ENCODE results near the gene C1QTNF6.

Gene C1QTNF6

DNA sequence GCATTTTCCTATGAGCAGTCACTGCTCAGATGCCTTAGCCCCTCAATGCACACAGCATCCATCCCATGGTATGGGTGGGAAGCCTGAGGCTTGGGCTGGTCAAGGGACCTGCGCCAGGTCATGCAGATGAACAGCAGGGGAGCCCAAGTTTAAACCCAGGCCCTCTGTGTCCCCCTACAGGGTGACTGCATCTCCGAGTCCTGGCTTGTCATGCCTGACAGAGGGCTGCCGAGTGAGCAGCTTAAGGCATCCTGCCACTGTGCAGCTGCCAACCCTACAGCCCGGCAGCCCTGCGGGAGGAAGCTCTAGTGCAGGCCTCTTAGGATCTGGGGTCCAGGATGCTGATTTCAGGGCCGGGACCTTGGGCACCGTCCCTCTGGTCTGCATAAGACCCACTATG is 48.3 kb downstream of the C1QTNF6 start (continued):
- no peak for TF ChIP-seq SCRT2 (tag by site-specific recombination; IDR thresholded peaks at IDR 0.05)
- TF ChIP-seq YY1 (tag by site-specific recombination; IDR thresholded peaks at IDR 0.05) = no peak
- no peak for TF ChIP-seq GFI1B (tag by site-specific recombination; IDR thresholded peaks at IDR 0.05)
- TF ChIP-seq ZNF214 (tag by site-specific recombination; IDR thresholded peaks at IDR 0.05; ENCODE audit: borderline replicate concordance) = no peak
- TF ChIP-seq, protein P1, sequence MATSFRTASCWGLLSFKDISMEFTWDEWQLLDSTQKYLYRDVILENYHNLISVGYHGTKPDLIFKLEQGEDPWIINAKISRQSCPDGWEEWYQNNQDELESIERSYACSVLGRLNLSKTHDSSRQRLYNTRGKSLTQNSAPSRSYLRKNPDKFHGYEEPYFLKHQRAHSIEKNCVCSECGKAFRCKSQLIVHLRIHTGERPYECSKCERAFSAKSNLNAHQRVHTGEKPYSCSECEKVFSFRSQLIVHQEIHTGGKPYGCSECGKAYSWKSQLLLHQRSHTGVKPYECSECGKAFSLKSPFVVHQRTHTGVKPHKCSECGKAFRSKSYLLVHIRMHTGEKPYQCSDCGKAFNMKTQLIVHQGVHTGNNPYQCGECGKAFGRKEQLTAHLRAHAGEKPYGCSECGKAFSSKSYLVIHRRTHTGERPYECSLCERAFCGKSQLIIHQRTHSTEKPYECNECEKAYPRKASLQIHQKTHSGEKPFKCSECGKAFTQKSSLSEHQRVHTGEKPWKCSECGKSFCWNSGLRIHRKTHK (tag by site-specific recombination; IDR thresholded peaks at IDR 0.05) = no peak
- no peak for TF ChIP-seq ZNF133 (tag by site-specific recombination; IDR thresholded peaks at IDR 0.05)
- no peak for TF ChIP-seq ZNF292 (tag by site-specific recombination; IDR thresholded peaks at IDR 0.05; ENCODE audit: borderline replicate concordance, low read depth)
- no peak for TF ChIP-seq ZNF10 (tag by site-specific recombination; IDR thresholded peaks at IDR 0.05)

DNA sequence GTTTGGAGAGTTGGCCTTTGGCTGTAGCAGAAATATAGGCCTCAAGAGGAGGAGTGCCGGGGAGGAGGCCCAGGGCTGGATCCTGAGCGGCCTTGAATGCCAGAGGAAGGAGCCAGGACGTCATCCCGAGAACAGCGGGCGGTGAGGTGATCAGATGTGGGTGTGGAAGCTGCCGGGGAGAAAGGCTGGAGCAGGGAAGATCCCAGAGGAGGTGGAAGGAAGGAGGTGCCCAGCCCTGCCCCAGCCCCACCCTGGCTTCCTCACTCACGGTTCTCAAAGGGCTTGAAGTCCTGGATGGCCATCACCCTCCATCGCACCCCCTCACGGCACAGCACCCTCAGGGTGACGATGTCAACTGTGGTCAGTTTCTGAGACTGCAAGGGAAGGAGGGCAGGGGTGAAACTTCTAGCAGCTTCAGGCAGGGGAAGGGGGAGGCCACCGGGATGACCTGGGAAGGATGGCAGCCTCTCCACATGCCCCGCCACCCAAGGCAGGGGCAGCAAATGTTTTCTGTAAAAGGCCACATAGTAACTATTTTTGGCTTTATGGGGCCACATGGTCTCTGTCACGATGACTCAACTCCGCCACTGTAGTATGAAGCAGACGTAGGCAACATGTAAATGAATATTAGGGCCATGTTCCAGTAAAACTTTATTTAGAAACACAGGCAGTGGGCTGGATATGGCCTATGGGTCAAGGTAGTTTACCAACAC is 49.0 kb downstream of the C1QTNF6 start:
- H3K36me3 ChIP-seq (ENCODE audit: control insufficient read depth in 2 of 2, insufficient read depth in 1 of 2, low read length in 2 of 2) = no peaks in the 10 kb centered on the region
- no peaks in the 10 kb centered on the region for H3K4me1 ChIP-seq (ENCODE audit: control insufficient read depth, insufficient read depth, low read length)
- H3K9me3 ChIP-seq (ENCODE audit: control insufficient read depth, insufficient read depth, low read depth, low read length) = no peaks in the 10 kb centered on the region
- H3K27ac ChIP-seq (ENCODE audit: extremely low read depth, low read depth, low read length) = no peak overlapping the region
- peak; percentile 24; the same call in 1 of the 2 replicates for TF ChIP-seq EGR2 (tag by site-specific recombination; IDR thresholded peaks at IDR 0.05; ENCODE audit: low read depth)
- TF ChIP-seq KLF7 (tag by site-specific recombination; IDR thresholded peaks at IDR 0.05; ENCODE audit: borderline replicate concordance) = no peak
- TF ChIP-seq, protein P2, sequence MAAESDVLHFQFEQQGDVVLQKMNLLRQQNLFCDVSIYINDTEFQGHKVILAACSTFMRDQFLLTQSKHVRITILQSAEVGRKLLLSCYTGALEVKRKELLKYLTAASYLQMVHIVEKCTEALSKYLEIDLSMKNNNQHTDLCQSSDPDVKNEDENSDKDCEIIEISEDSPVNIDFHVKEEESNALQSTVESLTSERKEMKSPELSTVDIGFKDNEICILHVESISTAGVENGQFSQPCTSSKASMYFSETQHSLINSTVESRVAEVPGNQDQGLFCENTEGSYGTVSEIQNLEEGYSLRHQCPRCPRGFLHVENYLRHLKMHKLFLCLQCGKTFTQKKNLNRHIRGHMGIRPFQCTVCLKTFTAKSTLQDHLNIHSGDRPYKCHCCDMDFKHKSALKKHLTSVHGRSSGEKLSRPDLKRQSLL (tag by site-specific recombination; IDR thresholded peaks at IDR 0.05) = no peak
- 0 out of 2 replicates have a peak, but pooled peaks have one; percentile 14 for TF ChIP-seq KLF17 (tag by site-specific recombination; IDR thresholded peaks at IDR 0.05)
- TF ChIP-seq KLF1 (tag by site-specific recombination; IDR thresholded peaks at IDR 0.05) = peak; percentile 55
- peak; percentile 42; the same call in 1 of the 2 replicates for TF ChIP-seq ZNF341 (tag by site-specific recombination; IDR thresholded peaks at IDR 0.05; ENCODE audit: low read depth)
- CTCF ChIA-PET = interaction anchor here (1.2 kb wide), 1 partner anchor 60 kb away, joined by 3 read pairs; no protein-coding TSS in a partner anchor
- H3K4me3 ChIP-seq (ENCODE audit: low read depth, low read length) = no peak overlapping the region
- POLR2A ChIA-PET = no interaction called here

GRCh38 chr22:37137903-37138665 is 50.0 kb downstream of the C1QTNF6 start:
- Histone ChIP-seq H3K36me3 (ENCODE audit: control insufficient read depth in 2 of 2, insufficient read depth in 1 of 2, low read length in 2 of 2) (no peaks in the 10 kb centered on the region), H3K4me1 (ENCODE audit: control insufficient read depth, insufficient read depth, low read length) (no peaks in the 10 kb centered on the region), H3K4me3 (ENCODE audit: low read depth, low read length) (no peak overlapping the region), H3K27ac (ENCODE audit: extremely low read depth, low read depth, low read length) (no peak overlapping the region), H3K9me3 (ENCODE audit: control insufficient read depth, insufficient read depth, low read depth, low read length) (no peaks in the 10 kb centered on the region)
- POLR2A ChIA-PET = no interaction called here
- CTCF ChIA-PET = interaction anchor here (0.6 to 1.1 kb wide), 2 partner anchors 8 to 11 kb away, joined by 3 read pairs; no protein-coding TSS in a partner anchor
- TF ChIP-seq ZNF214 (tag by site-specific recombination; IDR thresholded peaks at IDR 0.05; ENCODE audit: borderline replicate concordance) (no peak), YY2 (tag by site-specific recombination; IDR thresholded peaks at IDR 0.05) (no peak), HOXC10 (CRISPR knock-in tag; IDR thresholded peaks at IDR 0.05) (no peak), ZNF433 (tag by site-specific recombination; IDR thresholded peaks at IDR 0.05; ENCODE audit: low read depth) (no peak), SETDB1 (IDR thresholded peaks at IDR 0.05; ENCODE audit: insufficient read length, low read length) (no peak), INSM2 (tag by site-specific recombination; IDR thresholded peaks at IDR 0.05) (no peak), ZNF155 (tag by site-specific recombination; IDR thresholded peaks at IDR 0.05) (no peak)
- TF ChIP-seq, protein P3, sequence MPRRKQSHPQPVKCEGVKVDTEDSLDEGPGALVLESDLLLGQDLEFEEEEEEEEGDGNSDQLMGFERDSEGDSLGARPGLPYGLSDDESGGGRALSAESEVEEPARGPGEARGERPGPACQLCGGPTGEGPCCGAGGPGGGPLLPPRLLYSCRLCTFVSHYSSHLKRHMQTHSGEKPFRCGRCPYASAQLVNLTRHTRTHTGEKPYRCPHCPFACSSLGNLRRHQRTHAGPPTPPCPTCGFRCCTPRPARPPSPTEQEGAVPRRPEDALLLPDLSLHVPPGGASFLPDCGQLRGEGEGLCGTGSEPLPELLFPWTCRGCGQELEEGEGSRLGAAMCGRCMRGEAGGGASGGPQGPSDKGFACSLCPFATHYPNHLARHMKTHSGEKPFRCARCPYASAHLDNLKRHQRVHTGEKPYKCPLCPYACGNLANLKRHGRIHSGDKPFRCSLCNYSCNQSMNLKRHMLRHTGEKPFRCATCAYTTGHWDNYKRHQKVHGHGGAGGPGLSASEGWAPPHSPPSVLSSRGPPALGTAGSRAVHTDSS (tag by site-specific recombination; IDR thresholded peaks at IDR 0.05) = no peak
- TF ChIP-seq, protein P4, sequence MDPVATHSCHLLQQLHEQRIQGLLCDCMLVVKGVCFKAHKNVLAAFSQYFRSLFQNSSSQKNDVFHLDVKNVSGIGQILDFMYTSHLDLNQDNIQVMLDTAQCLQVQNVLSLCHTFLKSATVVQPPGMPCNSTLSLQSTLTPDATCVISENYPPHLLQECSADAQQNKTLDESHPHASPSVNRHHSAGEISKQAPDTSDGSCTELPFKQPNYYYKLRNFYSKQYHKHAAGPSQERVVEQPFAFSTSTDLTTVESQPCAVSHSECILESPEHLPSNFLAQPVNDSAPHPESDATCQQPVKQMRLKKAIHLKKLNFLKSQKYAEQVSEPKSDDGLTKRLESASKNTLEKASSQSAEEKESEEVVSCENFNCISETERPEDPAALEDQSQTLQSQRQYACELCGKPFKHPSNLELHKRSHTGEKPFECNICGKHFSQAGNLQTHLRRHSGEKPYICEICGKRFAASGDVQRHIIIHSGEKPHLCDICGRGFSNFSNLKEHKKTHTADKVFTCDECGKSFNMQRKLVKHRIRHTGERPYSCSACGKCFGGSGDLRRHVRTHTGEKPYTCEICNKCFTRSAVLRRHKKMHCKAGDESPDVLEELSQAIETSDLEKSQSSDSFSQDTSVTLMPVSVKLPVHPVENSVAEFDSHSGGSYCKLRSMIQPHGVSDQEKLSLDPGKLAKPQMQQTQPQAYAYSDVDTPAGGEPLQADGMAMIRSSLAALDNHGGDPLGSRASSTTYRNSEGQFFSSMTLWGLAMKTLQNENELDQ (tag by site-specific recombination; IDR thresholded peaks at IDR 0.05; ENCODE audit: low read depth) = no peak
